Osteoblast (primary cell): ENCODE measurements around the gene RABL2A. TPM values are rescaled to one million over a fixed set of nuclear protein-coding genes. Genes with fewer than 3 reads are reported as not detected.
"Not testable (repeated sequence)": the region's sequence is repeated elsewhere in the genome, so short reads cannot be mapped to it uniquely, and the experiment has no call there.

ENCODE experiments used
- DNase-seq: peaks from one replicate; pipeline ENCODE4 v3.0.0; 2011; ENCODE audit warnings: low spot score, mixed read lengths; ENCODE audit not compliant: insufficient read length; ENCODE audit errors: missing footprints
- H2AFZ ChIP-seq: 2 replicates; pipeline ENCODE4 v1.6.0; 2011; ENCODE audit warnings: mild to moderate bottlenecking, low read length
- H3K27ac ChIP-seq: 2 replicates; pipeline ENCODE4 v1.5.1; 2011; ENCODE audit warnings: mild to moderate bottlenecking, low read depth, low read length, moderate library complexity
- H3K27me3 ChIP-seq: 2 replicates; pipeline ENCODE4 v1.6.0; 2012; ENCODE audit warnings: mild to moderate bottlenecking, control low read depth, inconsistent platforms, low read length, moderate library complexity; ENCODE audit not compliant: insufficient read depth
- H3K36me3 ChIP-seq: 2 replicates; pipeline ENCODE4 v1.5.1; 2011; ENCODE audit warnings: mild to moderate bottlenecking, low read length, control low read depth, moderate library complexity; ENCODE audit not compliant: insufficient read depth
- H3K4me1 ChIP-seq: 2 replicates; pipeline ENCODE4 v1.5.1; 2011; ENCODE audit warnings: mild to moderate bottlenecking, low read length, control low read depth, moderate library complexity; ENCODE audit not compliant: insufficient read depth
- H3K4me2 ChIP-seq: 2 replicates; pipeline ENCODE4 v1.6.0; 2011; ENCODE audit warnings: mild to moderate bottlenecking, low read length; ENCODE audit not compliant: insufficient read depth
- H3K4me3 ChIP-seq: fragments of 200-600 bp; sonication (generic); 3 replicates; pipeline ENCODE4 v1.5.1; 2012; ENCODE audit warnings: mild to moderate bottlenecking, low read length, inconsistent platforms; ENCODE audit not compliant: insufficient read depth
- H3K79me2 ChIP-seq: 2 replicates; pipeline ENCODE4 v1.6.0; 2012; ENCODE audit warnings: mild to moderate bottlenecking, low read length, control low read depth, inconsistent platforms; ENCODE audit not compliant: insufficient read depth
- H3K9me3 ChIP-seq: 2 replicates; pipeline ENCODE4 v1.5.1; 2011; ENCODE audit warnings: low read depth, low read length, control low read depth
- H4K20me1 ChIP-seq: 2 replicates; pipeline ENCODE4 v1.6.0; 2012; ENCODE audit warnings: mild to moderate bottlenecking, low read length, control low read depth; ENCODE audit not compliant: insufficient read depth
- total RNA-seq: library from RNA; depleted of rRNA; stranded (reverse); fragments of >200 nt; gene quantifications from 2 replicates; pipeline ENCODE4 v1.2.3, GENCODE V29; 2012
- TF ChIP-seq, protein P1 (sequence below): IDR thresholded peaks from 2 replicates; pipeline ENCODE4 v1.5.1; 2011; ENCODE audit warnings: mild to moderate bottlenecking, low read depth, low read length, moderate library complexity; ENCODE audit errors: extremely low read depth

The RABL2A gene
- total RNA-seq, 1 donor, result 9.4 TPM

DNA sequence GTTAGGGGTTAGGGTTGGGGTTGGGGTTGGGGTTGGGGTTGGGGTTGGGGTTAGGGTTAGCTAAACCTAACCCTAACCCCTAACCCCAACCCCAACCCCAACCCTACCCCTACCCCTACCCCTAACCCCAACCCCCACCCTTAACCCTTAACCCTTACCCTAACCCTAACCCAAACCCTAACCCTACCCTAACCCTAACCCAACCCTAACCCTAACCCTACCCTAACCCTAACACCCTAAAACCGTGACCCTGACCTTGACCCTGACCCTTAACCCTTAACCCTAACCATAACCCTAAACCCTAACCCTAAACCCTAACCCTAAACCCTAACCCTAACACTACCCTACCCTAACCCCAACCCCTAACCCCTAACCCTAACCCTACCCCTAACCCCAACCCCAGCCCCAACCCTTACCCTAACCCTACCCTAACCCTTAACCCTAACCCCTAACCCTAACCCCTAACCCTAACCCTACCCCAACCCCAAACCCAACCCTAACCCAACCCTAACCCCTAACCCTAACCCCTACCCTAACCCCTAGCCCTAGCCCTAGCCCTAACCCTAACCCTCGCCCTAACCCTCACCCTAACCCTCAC is 24.1 kb upstream of the RABL2A start:
- no peaks in the 10 kb centered on the region for H4K20me1 ChIP-seq
- H3K27ac ChIP-seq, result peak overlapping the region; percentile 48
- no peaks in the 10 kb centered on the region for H3K9me3 ChIP-seq
- peak overlapping the region; percentile 82 for H2AFZ ChIP-seq
- H3K4me2 ChIP-seq, result peak overlapping the region; percentile 71
- H3K79me2 ChIP-seq, result no peaks in the 10 kb centered on the region
- H3K4me1 ChIP-seq, result no peaks in the 10 kb centered on the region
- H3K36me3 ChIP-seq, result no peaks in the 10 kb centered on the region
- DNase-seq, result no peak
- no peaks in the 10 kb centered on the region for H3K27me3 ChIP-seq
- H3K4me3 ChIP-seq, result peak overlapping the region; percentile 74
- TF ChIP-seq, protein P1, sequence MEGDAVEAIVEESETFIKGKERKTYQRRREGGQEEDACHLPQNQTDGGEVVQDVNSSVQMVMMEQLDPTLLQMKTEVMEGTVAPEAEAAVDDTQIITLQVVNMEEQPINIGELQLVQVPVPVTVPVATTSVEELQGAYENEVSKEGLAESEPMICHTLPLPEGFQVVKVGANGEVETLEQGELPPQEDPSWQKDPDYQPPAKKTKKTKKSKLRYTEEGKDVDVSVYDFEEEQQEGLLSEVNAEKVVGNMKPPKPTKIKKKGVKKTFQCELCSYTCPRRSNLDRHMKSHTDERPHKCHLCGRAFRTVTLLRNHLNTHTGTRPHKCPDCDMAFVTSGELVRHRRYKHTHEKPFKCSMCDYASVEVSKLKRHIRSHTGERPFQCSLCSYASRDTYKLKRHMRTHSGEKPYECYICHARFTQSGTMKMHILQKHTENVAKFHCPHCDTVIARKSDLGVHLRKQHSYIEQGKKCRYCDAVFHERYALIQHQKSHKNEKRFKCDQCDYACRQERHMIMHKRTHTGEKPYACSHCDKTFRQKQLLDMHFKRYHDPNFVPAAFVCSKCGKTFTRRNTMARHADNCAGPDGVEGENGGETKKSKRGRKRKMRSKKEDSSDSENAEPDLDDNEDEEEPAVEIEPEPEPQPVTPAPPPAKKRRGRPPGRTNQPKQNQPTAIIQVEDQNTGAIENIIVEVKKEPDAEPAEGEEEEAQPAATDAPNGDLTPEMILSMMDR, result no peak

DNA sequence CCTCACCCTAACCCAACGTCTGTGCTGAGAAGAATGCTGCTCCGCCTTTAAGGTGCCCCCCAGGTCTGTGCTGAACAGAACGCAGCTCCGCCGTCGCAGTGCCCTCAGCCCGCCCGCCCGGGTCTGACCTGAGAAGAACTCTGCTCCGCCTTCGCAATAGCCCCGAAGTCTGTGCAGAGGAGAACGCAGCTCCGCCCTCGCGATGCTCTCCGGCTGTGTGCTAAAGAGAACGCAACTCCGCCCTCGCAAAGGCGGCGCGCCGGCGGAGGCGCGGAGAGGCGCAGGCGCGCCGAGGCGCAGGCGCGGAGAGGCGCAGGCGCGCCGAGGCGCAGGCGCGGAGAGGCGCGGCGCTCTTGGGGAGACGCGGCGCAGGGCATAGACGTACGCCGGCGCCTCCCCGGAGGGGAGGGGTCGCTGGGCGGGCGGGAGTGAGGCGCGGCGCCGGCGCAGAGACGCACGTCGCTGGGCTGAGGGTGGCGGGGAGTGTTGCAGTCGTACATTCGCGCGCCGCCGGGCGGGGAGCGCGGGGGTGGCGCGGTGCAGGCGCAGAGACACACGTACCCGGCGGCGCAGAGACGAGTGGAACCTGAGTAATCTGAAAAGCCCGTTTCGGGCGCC is 23.5 kb upstream of the RABL2A start:
- H4K20me1 ChIP-seq, H3K9me3 ChIP-seq, H3K4me1 ChIP-seq, H3K36me3 ChIP-seq, H3K27me3 ChIP-seq, H3K79me2 ChIP-seq: not testable (repeated sequence)
- peak; percentile 90 for DNase-seq
- H3K4me2 ChIP-seq, result peak overlapping the region; percentile 71
- H2AFZ ChIP-seq, result peak overlapping the region; percentile 82
- H3K4me3 ChIP-seq, result peak overlapping the region; percentile 74
- H3K27ac ChIP-seq, result peak overlapping the region; percentile 48

DNA sequence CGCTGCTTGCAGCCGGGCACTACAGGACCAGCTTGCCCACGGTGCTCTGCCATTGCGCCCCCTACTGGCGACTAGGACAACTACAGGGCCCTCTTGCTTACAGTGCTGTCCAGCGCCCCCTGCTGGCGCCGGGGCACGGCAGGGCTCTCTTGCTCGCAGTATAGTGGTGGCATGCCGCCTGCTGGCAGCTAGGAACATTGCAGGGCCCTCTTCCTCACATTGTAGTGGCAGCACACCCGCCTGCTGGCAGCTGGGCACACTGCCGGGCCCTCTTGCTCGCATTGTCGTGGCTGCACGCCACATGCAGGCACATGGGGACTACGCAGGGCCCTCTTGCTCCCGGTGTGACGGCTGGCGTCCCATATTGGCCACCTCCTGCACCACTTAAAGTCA is 23.0 kb upstream of the RABL2A start:
- DNase-seq, H3K36me3 ChIP-seq, H4K20me1 ChIP-seq, H3K4me1 ChIP-seq, H3K79me2 ChIP-seq, H3K27ac ChIP-seq, H3K27me3 ChIP-seq, H2AFZ ChIP-seq, H3K9me3 ChIP-seq: not testable (repeated sequence)
- TF ChIP-seq, protein P1, result peak; percentile 83
- Histone ChIP-seq H3K4me3 (peak overlapping the region; percentile 70), H3K4me2 (peak overlapping the region; percentile 43)

DNA sequence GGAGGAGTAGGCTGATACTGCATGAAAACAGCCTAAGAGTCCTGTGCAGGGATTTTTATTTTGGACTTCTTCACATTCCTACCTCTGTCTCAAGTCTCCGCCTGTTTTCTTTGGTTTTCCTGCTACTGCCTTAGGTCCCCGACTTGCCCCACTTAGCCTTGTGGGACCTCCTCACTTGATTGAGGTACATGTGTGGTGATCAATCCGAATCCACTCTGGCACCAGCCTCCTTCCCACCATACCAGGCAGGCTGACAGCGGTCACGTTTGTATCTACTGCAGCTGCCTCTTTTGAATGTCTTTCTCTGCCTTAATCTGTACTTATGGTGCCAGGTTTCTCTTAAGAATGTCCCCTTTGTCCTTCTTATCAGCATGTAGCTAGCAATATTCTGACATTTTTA is 22.4 kb upstream of the RABL2A start:
- not testable (repeated sequence) for H3K36me3 ChIP-seq, H4K20me1 ChIP-seq, H2AFZ ChIP-seq, H3K4me1 ChIP-seq, H3K27ac ChIP-seq, H3K4me3 ChIP-seq, H3K4me2 ChIP-seq, DNase-seq, H3K79me2 ChIP-seq, H3K9me3 ChIP-seq, H3K27me3 ChIP-seq

DNA sequence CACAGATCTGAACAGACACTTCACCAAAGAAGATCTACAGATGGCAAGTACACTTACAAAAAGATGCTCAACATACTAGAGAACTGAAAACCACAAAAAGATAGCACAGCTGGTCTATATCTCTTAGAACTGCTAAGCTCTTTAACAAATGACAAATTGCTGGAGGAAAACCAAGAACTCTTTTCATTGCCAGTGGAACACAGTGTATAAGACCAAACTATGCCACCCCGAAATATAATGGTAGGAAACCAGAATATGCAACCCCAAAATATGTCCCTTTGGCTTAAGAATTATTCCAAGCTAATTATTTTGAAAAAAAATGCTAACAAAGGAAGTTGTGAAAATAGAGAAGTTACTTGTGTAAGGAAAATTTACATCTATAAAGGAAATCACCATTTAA is 21.0 kb upstream of the RABL2A start:
- H3K4me3 ChIP-seq, H3K27me3 ChIP-seq, H3K79me2 ChIP-seq, H3K36me3 ChIP-seq, H3K27ac ChIP-seq, DNase-seq, H3K9me3 ChIP-seq, H3K4me1 ChIP-seq, H3K4me2 ChIP-seq, H2AFZ ChIP-seq, H4K20me1 ChIP-seq: not testable (repeated sequence)

DNA sequence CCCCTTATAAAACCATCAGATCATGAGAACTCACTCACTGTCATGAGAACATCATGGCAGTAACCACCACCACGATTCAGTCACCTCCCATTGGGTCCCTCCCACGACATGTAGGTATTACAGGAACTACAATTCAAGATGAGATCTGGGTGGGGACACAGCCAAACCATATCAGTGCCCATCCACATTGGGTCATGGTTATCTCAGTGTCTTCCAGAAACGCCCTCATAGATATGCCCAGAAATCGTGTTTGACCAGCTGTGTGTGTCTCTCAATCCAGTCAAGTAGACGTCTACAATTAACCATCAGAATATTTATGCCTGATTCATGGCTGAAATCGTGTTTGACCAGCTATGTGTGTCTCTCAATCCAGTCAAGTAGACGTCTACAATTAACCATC is 17.2 kb upstream of the RABL2A start:
- H3K27me3 ChIP-seq, H3K4me2 ChIP-seq, H3K79me2 ChIP-seq, H2AFZ ChIP-seq, DNase-seq, H4K20me1 ChIP-seq, H3K4me3 ChIP-seq, H3K9me3 ChIP-seq, H3K27ac ChIP-seq, H3K36me3 ChIP-seq, H3K4me1 ChIP-seq: not testable (repeated sequence)

DNA sequence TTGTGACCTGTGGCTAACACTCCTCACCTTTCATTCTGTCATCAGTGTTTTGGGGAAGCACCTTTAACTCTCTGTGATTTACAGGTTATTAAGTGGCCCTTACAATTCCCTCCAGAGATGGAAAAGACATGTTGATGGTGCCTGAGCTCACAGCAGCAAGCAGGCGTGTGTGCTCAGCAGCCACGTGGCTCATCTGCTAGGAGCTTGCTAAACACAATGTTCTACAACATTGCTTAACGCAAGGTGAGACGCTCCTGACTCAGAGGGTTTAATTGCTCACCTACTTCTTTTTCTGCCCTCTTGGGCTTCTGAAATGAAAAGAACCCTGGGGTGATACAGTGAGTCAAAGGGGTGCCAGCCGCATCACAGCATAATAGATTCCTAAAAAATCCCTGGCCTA is 6.1 kb upstream of the RABL2A start:
- not testable (repeated sequence) for H2AFZ ChIP-seq, DNase-seq, H3K36me3 ChIP-seq, H3K4me2 ChIP-seq, H4K20me1 ChIP-seq, H3K79me2 ChIP-seq, H3K4me3 ChIP-seq, H3K4me1 ChIP-seq, H3K27me3 ChIP-seq, H3K9me3 ChIP-seq, H3K27ac ChIP-seq
